Endothelial cell of umbilical vein (primary cell): ENCODE measurements around the gene LRR1. TPM values are rescaled to one million over a fixed set of nuclear protein-coding genes. Genes with fewer than 3 reads are reported as not detected.

ENCODE experiments used
- BruUV-seq: library from RNA; stranded (reverse); fragments of 400-500 nt; replicated peaks from 2 replicates; lab custom pipeline; 2021; lab: Mats Ljungman, UMichigan
- CTCF ChIA-PET: fragments of 300-600, 350-600 bp; sonication (Branson Sonifier 250); formaldehyde crosslinking; loops from one replicate; lab custom pipeline; 2021; ENCODE audit warnings: antibody characterized with exemption, inconsistent platforms; lab: Charles Lee
- POLR2A ChIA-PET: fragments of 300-600, 350-600 bp; sonication (Branson Sonifier 250); formaldehyde crosslinking; loops from one replicate; lab custom pipeline; 2021; ENCODE audit warnings: antibody characterized with exemption, inconsistent platforms; lab: Charles Lee
- DNase-seq: peaks from one replicate; pipeline ENCODE4 v3.0.0-alpha.2; 2011; ENCODE audit warnings: low read depth, low spot score
- FAIRE-seq: peaks from 2 replicates; lab custom pipeline; 2011; peaks lifted over from hg19 to GRCh38; lab: Jason Lieb, UNC
- H2AFZ ChIP-seq: 2 replicates; pipeline ENCODE4 v1.6.0; 2012; ENCODE audit warnings: low read depth, low read length, control low read depth, inconsistent platforms
- H3K27ac ChIP-seq: 2 replicates; pipeline ENCODE4 v1.5.1; 2011; ENCODE audit warnings: low read depth, mild to moderate bottlenecking, control low read depth, low read length, moderate library complexity; ENCODE audit not compliant: insufficient read depth
- H3K27me3 ChIP-seq, 2 experiments: 2 replicates each; pipeline versions ENCODE4 v1.6.0 to v1.6.1; 2011; ENCODE audit warnings: low read length in 2 of 2, mixed read lengths in 1 of 2; ENCODE audit not compliant: control insufficient read depth in 2 of 2, insufficient read depth in 2 of 2
- H3K36me3 ChIP-seq, 2 experiments: 2 replicates in 1 of 2; 3 replicates in 1 of 2; pipeline ENCODE4 v1.5.1; 2011; ENCODE audit warnings: low read length in 2 of 2, mild to moderate bottlenecking in 1 of 2, moderate library complexity in 1 of 2; ENCODE audit not compliant: control insufficient read depth in 2 of 2, insufficient read depth in 2 of 2; ENCODE audit errors: extremely low read depth in 1 of 2
- H3K4me1 ChIP-seq: 3 replicates; pipeline ENCODE4 v1.5.1; 2011; ENCODE audit warnings: mild to moderate bottlenecking, low read length; ENCODE audit not compliant: control insufficient read depth, insufficient read depth; ENCODE audit errors: extremely low read depth
- H3K4me2 ChIP-seq: 2 replicates; pipeline ENCODE4 v1.6.1; 2011; ENCODE audit warnings: low read length, control low read depth, mixed read lengths; ENCODE audit not compliant: insufficient read depth
- H3K4me3 ChIP-seq, 3 experiments: fragments of 200-600 bp in 1 of 3; sonication (generic), shearing (Covaris generic) in 1 of 3; replicated peaks in 1 of 3; 2 replicates each; pipeline ENCODE4 v1.5.1; 2011 to 2016; ENCODE audit warnings: control low read depth in 3 of 3, low read length in 3 of 3, mild to moderate bottlenecking in 2 of 3, inconsistent platforms in 1 of 3, low read depth in 1 of 3, moderate library complexity in 1 of 3; ENCODE audit not compliant: insufficient read depth in 1 of 3
- H3K79me2 ChIP-seq: 2 replicates; pipeline ENCODE4 v1.6.0; 2012; ENCODE audit warnings: low read length, inconsistent platforms; ENCODE audit not compliant: control insufficient read depth, insufficient read depth
- H3K9ac ChIP-seq: replicated peaks from 2 replicates; pipeline ENCODE3; 2011; ENCODE audit warnings: low read length, control low read depth; ENCODE audit not compliant: insufficient read depth; ENCODE audit errors: extremely low read depth
- H3K9me1 ChIP-seq: replicated peaks from 3 replicates; pipeline ENCODE4 v1.6.0; 2011; ENCODE audit warnings: mild to moderate bottlenecking, low read length; ENCODE audit not compliant: control insufficient read depth, insufficient read depth; ENCODE audit errors: extremely low read depth
- H3K9me3 ChIP-seq: replicated peaks from 2 replicates; pipeline ENCODE4 v1.5.1; 2012; ENCODE audit warnings: low read length, inconsistent platforms; ENCODE audit not compliant: control insufficient read depth, insufficient read depth
- H4K20me1 ChIP-seq: replicated peaks from 2 replicates; pipeline ENCODE3; 2011; ENCODE audit warnings: mild to moderate bottlenecking, low read length; ENCODE audit not compliant: control insufficient read depth, insufficient read depth; ENCODE audit errors: extremely low read depth
- MYC ChIP-seq: IDR thresholded peaks from one replicate; pipeline ENCODE4 v1.6.1; 2011; ENCODE audit warnings: mild to moderate bottlenecking, low read depth, low read length
- POLR2A ChIP-seq: IDR thresholded peaks from 2 replicates; pipeline ENCODE4 v1.6.1; 2012; ENCODE audit warnings: low read depth, mild to moderate bottlenecking, control low read depth, low read length
- dilution Hi-C: fragments of 300-500 bp; cut with MboI; formaldehyde crosslinking; loops from one replicate; pipeline ENCODE4 v1.15.0; 2019; ENCODE audit warnings: low sequenced_read_pairs; ENCODE audit not compliant: extremely low pct_ligation_motif_present
- intact Hi-C: fragments of 100-400 bp; cut with micrococcal nuclease; formaldehyde crosslinking; loops from one replicate; pipeline ENCODE4 v1.10.0; 2022
- polyA plus RNA-seq, 4 experiments: library from polyadenylated mRNA; depleted of rRNA in 3 of 4; stranded (reverse) in 3 of 4; unstranded in 1 of 4; fragments of >200 nt; gene quantifications; 2 replicates each; pipeline versions ENCODE4 v1.2.1 to v1.2.3, GENCODE V29; 2011 to 2012; ENCODE audit warnings: missing spikeins in 1 of 4
- total RNA-seq: library from RNA; stranded (reverse); gene quantifications from 2 replicates; pipeline ENCODE4 v1.2.3, GENCODE V29; 2021
- TF ChIP-seq, protein P1 (sequence below), 2 donors: IDR thresholded peaks; 1 replicate in 1 of 2; 2 replicates in 1 of 2; pipeline ENCODE4 v1.5.1; 2011; ENCODE audit warnings: low read length in 2 of 2, mild to moderate bottlenecking in 2 of 2, moderate library complexity in 2 of 2, control low read depth in 1 of 2, inconsistent platforms in 1 of 2, low read depth in 1 of 2; ENCODE audit not compliant: insufficient read depth in 1 of 2; ENCODE audit errors: extremely low read depth in 1 of 2

Gene LRR1
- total and polyA plus RNA-seq, 2 donors (not counting 3 experiments of a cell fraction or from before 2014, with no cell fraction given) = 17.7 to 30.9 TPM

DNA sequence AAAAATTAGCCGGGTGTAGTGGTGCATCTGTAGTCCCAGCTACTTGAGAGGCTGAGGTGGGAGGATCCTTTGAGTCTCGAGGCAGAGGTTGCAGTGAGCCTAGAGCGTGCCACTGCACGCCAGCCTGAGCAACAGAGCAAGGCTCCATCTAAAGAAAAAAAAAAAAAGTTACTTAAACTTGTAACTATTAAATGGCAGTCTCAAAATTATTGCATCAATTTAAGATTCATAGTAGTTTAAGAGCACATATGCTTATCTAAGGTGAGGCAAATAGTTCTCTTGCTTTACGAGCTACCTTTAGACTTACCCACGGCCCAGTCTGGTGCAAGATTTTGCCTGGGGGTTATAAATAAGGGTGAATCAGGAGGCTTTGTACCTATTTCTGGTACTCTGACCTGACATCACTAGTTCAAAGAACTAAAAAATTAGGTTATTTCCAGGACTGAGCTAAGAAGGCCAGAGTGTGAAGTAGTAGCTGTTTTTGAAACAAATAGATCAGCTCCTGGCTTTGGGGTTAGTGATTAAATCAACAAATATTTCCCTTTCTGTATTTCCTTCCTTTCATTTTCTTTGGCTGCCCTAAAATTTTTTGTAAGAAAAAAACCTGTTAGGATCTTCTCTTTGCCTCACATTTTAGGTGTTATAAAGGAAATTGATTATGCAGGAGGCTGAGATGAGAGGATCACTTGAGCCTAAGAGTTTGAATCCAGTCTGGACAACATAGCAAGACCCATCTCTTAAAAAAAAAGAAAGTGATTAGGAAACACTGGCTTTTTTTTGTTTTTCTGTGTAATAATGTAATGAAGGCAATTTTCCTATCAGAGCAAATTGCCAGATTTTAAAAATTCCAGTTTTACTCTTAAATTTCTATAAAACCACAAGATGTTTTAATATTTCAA is 25.4 kb downstream of the LRR1 start:
- H3K27me3 ChIP-seq = no peaks in the 10 kb centered on the region
- H3K9ac ChIP-seq = peak overlapping the region; percentile 34
- intact Hi-C loops = loop anchor here (10.0 kb wide), 1 partner anchor 611 kb away; the partner anchor contains the start of gene SOS2
- H2AFZ ChIP-seq = no peak overlapping the region
- TF ChIP-seq POLR2A = peak; percentile 14
- no peak for TF ChIP-seq MYC
- TF ChIP-seq, protein P1, sequence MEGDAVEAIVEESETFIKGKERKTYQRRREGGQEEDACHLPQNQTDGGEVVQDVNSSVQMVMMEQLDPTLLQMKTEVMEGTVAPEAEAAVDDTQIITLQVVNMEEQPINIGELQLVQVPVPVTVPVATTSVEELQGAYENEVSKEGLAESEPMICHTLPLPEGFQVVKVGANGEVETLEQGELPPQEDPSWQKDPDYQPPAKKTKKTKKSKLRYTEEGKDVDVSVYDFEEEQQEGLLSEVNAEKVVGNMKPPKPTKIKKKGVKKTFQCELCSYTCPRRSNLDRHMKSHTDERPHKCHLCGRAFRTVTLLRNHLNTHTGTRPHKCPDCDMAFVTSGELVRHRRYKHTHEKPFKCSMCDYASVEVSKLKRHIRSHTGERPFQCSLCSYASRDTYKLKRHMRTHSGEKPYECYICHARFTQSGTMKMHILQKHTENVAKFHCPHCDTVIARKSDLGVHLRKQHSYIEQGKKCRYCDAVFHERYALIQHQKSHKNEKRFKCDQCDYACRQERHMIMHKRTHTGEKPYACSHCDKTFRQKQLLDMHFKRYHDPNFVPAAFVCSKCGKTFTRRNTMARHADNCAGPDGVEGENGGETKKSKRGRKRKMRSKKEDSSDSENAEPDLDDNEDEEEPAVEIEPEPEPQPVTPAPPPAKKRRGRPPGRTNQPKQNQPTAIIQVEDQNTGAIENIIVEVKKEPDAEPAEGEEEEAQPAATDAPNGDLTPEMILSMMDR (IDR thresholded peaks at IDR 0.05; ENCODE audit: extremely low read depth in 1 of 2, insufficient read depth in 1 of 2, low read depth in 1 of 2, low read length in 2 of 2) = no peak
- H3K9me3 ChIP-seq = no peaks in the 10 kb centered on the region
- dilution Hi-C loops = no loop called here
- H3K4me1 ChIP-seq = peaks cover 36% of the 10 kb centered on the region
- ChIA-PET POLR2A (interaction anchor here (1.1 kb wide), 1 partner anchor 10 kb away, joined by 8 read pairs; no protein-coding TSS in a partner anchor), CTCF (interaction anchor here (0.8 to 6.4 kb wide), 8 partner anchors 9 to 238 kb away, joined by 3 to 80 read pairs (median 4); partner anchors contain the start of genes DNAAF2 and RPS29)
- peak overlapping the region; percentile 38 for H3K27ac ChIP-seq
- H4K20me1 ChIP-seq = no peaks in the 10 kb centered on the region
- no peaks in the 10 kb centered on the region for H3K9me1 ChIP-seq
- peak; percentile 68 for DNase-seq
- no peaks in the 10 kb centered on the region for H3K36me3 ChIP-seq
- BruUV-seq = no TSS peak
- peak overlapping the region in 1 of 3 experiments; percentile 95 for H3K4me3 ChIP-seq
- peak; percentile 71 for FAIRE-seq
- H3K4me2 ChIP-seq = peak overlapping the region; percentile 86
- H3K79me2 ChIP-seq = peaks cover 66% of the 10 kb centered on the region
